Activated CD4-positive, alpha-beta T cell treated with anti-CD3 and anti-CD28 coated beads, Interleukin-2, amount 50 U/mL, for 16 hours (primary cell): ENCODE measurements around the gene EMP2.
"Not testable (repeated sequence)": the region's sequence is repeated elsewhere in the genome, so short reads cannot be mapped to it uniquely, and the experiment has no call there.

Experiments used
- DNase-seq: peaks from one replicate; pipeline ENCODE4 v3.0.0-alpha.2; 2020

Gene EMP2

DNA sequence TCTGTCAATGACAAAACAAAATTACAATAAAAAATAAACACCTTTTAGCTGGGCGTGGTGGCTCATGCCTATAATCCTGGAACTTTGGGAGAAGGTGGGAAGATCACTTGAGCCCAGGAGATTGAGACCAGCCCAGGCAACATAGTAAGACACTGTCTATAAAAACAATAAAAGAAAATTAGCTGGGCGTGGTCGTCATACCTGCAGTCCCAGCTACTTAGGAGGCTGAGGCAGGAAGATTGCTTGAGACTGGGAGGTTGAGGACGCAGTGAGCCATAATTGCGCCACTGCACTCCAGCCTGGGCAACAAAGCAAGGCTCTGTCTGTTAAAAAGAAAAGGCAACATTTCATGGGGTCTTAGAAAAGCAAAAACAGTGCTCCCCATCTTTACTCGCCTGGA, 32.7 kb downstream of the EMP2 start:
- no peak for DNase-seq

- DNase-seq = no peak
These were observed 37.0 kb downstream of the EMP2 start for GRCh38 chr16:10543231-10543977.

DNA sequence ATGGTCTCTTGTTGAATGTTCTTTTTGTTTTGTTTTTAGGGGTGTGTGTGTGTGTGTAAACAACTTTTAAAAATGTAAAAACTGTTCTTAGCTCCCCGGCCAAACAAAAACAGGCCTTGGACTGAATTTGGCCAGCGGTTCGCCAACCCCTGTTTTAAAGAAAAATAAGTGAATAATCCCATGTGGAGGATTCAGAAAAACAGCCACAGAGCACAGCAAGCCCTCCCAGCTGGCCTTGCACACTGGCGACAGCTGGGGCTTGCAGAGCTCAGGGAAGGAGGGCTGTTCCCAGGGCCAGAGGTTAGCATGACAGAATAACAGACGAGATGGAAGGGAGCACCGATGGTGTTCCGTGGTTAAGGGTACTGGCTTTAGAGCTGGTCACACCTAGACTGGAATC, 39.0 kb downstream of the EMP2 start:
- no peak for DNase-seq

- no peak for DNase-seq
These were observed 40.6 kb downstream of the EMP2 start for GRCh38 chr16:10539793-10540192.

DNA sequence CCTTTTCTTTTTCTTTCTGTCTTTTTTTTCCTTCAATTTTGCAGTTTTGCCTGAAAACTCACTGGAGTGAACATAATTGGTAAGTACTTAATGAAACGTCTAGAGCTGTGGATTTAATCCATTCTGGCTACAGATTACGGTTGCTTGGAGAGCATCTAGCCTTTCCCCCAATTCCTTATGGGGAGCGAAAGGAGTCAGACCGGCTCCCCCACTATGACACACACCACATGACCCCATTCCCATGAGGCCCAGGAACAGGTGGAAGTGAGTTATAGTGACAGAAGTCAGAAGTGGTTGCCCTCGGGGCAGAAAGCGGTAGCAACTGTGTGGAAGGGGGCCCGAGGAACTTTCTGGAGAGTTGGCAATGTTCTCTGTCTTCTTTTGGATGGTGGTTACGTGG, 41.2 kb downstream of the EMP2 start:
- no peak for DNase-seq

- no peak for DNase-seq
These were observed 41.8 kb downstream of the EMP2 start for GRCh38 chr16:10538583-10538982.

GRCh38 chr16:10537946-10538345, 42.5 kb downstream of the EMP2 start:
- no peak for DNase-seq

- DNase-seq = no peak
These were observed 43.5 kb downstream of the EMP2 start for GRCh38 chr16:10536814-10537389.

- not testable (repeated sequence) for DNase-seq
These were observed 44.1 kb downstream of the EMP2 start for GRCh38 chr16:10536328-10536727.

- no peak for DNase-seq
These were observed 44.9 kb downstream of the EMP2 start for GRCh38 chr16:10535461-10535860.

- no peak for DNase-seq
These were observed 45.6 kb downstream of the EMP2 start for GRCh38 chr16:10534748-10535147.

GRCh38 chr16:10533612-10534011, 46.8 kb downstream of the EMP2 start:
- not testable (repeated sequence) for DNase-seq

GRCh38 chr16:10531582-10531981, 48.8 kb downstream of the EMP2 start:
- DNase-seq = no peak

DNA sequence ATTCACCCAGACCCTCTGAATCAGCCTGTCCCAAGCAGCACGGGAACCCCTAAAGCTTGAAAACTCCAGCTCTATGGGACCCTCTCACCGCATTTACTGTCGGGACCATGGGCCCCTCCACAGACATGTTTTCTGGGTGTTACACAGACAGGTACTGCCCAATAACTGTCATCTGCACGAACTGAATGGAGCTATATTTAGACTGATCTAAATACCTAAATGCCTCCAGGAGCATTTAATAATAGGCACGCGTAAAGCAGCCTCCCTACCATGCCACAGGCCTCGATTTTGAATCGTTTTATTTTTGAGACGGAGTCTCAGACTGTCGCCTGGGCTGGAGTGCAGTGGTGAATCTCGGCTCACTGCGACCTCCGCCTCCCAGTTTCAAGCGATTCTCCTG, 49.7 kb downstream of the EMP2 start:
- DNase-seq = no peak

- DNase-seq = no peak
These were observed 50.3 kb downstream of the EMP2 start for GRCh38 chr16:10529895-10530669.

DNA sequence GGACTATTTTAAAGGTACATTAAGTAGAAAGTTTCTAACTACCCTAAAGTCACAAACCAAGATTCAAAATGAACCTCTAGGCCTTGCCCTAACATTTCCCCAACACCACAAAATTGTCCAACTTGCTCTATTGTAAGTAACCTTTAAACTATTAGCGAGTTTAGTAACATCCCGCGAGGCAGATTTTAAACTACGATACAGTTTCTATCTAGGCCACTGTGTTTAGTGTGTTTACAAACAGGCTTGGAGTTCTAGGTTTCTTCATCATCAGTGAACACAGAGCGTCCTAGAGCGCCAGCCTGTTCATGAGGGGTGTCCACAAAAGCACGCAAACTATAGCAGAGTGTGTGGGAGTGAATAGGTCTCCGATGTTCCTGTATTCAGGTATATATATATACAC, 51.8 kb downstream of the EMP2 start:
- no peak for DNase-seq

GRCh38 chr16:10526962-10527361, 53.4 kb downstream of the EMP2 start:
- DNase-seq = no peak

- DNase-seq = no peak
These were observed 55.1 kb downstream of the EMP2 start for GRCh38 chr16:10525214-10525825.

DNA sequence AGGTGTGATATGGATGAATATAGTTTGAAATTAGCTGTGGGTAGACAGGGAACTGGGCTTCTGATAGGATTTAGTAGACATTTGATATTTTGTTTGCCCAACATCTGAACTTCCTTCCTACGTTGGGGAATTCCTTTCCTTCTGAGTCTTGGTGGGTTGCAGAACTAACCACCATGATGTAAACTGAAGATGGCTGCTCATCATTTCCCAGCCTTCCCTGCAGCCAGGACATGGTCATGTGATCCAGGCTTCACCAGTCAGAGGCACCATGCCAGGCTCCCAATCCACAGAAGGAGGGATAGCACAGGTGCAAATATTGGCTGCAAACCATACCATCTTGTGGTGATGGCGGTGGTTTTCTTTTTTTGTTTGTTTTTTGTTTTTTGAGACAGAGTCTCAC, 57.4 kb downstream of the EMP2 start:
- no peak for DNase-seq

DNA sequence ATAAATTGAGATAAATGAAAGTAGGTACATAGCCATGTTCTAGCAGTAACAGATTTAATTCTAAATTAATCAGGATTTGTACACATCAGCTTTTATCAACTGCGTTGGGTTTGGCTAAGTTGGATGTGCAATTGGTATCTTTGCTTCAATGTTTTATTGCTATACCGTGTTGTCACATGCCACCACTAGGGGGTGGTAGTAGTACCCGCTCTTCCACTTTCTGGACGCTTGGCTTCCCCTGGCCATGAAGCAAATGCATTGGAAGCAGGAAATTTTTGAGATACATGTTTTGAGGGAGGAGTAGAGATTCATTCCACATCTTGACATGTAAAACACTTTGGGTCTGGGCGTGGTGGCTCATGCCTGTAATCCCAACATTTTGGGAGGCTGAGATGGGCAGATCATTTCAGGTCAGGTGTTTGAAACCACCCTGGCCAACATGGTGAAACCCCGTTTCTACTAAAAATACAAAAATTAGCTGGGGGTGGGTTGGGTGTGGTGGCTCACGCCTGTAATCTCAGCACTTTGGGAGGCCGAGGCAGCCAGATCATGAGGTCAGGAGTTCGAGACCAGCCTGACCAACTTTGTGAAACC, 58.6 kb downstream of the EMP2 start:
- DNase-seq = peak; percentile 53

- DNase-seq = no peak
These were observed 59.4 kb downstream of the EMP2 start for GRCh38 chr16:10520869-10521578.
